Vagina (tissue), 2 donors: ENCODE data around the gene PHF14. TPM values are rescaled to one million over a fixed set of nuclear protein-coding genes. Genes with fewer than 3 reads are reported as not detected.

ENCODE experiments used
- DNase-seq, 2 donors: peaks; one replicate each; pipeline ENCODE4 v3.0.0-alpha.2; 2017; ENCODE audit errors: extremely low spot score in 2 of 2
- H3K27ac ChIP-seq: fragments of 200-600 bp; sonication (generic); one replicate; pipeline ENCODE4 v1.5.1; 2019
- H3K27me3 ChIP-seq: fragments of 200-600 bp; sonication (generic); one replicate; pipeline ENCODE4 v1.5.1; 2019
- H3K36me3 ChIP-seq, 2 donors: fragments of 200-600 bp; sonication (generic); one replicate each; pipeline ENCODE4 v1.5.1; 2017 to 2019
- H3K4me1 ChIP-seq: fragments of 200-600 bp; sonication (generic); one replicate; pipeline ENCODE4 v1.5.1; 2019
- H3K4me3 ChIP-seq, 2 donors: fragments of 200-600 bp; sonication (generic); 1 replicate in 1 of 2; 2 replicates in 1 of 2; pipeline ENCODE4 v1.5.1; 2016 to 2019
- H3K9me3 ChIP-seq: fragments of 200-600 bp; sonication (generic); one replicate; pipeline ENCODE4 v1.5.1; 2019
- POLR2A ChIP-seq, 2 donors: fragments of 450-650 bp; IDR thresholded peaks; one replicate each; pipeline ENCODE4 v1.6.1; 2017; ENCODE audit warnings: antibody characterized with exemption in 2 of 2, mild to moderate bottlenecking in 2 of 2, moderate library complexity in 2 of 2
- POLR2AphosphoS5 ChIP-seq, 2 donors: sonication (generic); formaldehyde crosslinking; IDR thresholded peaks; one replicate each; pipeline ENCODE4 v1.9.0; 2017; ENCODE audit warnings: antibody characterized with exemption in 2 of 2, mild to moderate bottlenecking in 2 of 2, low read depth in 1 of 2; ENCODE audit not compliant: insufficient read depth in 1 of 2
- intact Hi-C: fragments of 100-400 bp; cut with DNase I; formaldehyde crosslinking; loops from one replicate; pipeline ENCODE4 v1.15.1; 2023
- total RNA-seq: library from RNA; depleted of rRNA; stranded (reverse); fragments of >200 nt; gene quantifications from one replicate; pipeline ENCODE4 v1.2.3, GENCODE V29; 2016
- TF ChIP-seq, protein P1 (sequence below), 3 experiments: fragments of 450-650 bp in 2 of 3; fragments of 200-600 bp in 1 of 3; sonication (generic) in 1 of 3; IDR thresholded peaks; one replicate each; pipeline ENCODE4 v1.5.1; 2017 to 2019; ENCODE audit warnings: antibody characterized with exemption in 3 of 3, mild to moderate bottlenecking in 2 of 3, moderate library complexity in 2 of 3

Gene PHF14
- total RNA-seq, 1 donor from 2014 or later, result 43.5 TPM

DNA sequence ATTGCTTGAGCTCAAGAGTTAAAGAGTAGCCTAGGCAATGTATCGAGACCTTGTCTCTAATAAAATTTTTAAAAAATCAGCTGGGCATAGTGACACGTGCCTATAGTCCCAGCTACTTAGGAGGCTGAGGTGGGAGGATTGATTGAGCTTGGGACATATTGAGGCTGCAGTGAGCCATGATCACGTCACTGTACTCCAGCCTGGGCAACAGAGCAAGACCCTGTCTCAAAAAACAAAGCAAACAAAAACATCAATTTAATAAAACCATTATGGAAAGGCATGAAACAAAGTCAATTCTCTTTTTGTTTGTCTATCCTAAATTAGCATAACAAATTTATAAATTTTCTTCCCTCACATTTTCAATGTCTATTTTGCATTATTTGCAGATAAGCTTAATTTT lies 108.4 kb downstream of the PHF14 start:
- Histone ChIP-seq H3K36me3 (peaks cover 0 to 2% of the 10 kb centered on the region in 2 donors), H3K27me3 (no peaks in the 10 kb centered on the region), H3K9me3 (no peaks in the 10 kb centered on the region), H3K4me1 (no peaks in the 10 kb centered on the region), H3K27ac (no peak overlapping the region), H3K4me3 (no peak overlapping the region)
- intact Hi-C loops, result no loop called here
- TF ChIP-seq POLR2A (IDR thresholded peaks at IDR 0.05), result no peak
- TF ChIP-seq, protein P1, sequence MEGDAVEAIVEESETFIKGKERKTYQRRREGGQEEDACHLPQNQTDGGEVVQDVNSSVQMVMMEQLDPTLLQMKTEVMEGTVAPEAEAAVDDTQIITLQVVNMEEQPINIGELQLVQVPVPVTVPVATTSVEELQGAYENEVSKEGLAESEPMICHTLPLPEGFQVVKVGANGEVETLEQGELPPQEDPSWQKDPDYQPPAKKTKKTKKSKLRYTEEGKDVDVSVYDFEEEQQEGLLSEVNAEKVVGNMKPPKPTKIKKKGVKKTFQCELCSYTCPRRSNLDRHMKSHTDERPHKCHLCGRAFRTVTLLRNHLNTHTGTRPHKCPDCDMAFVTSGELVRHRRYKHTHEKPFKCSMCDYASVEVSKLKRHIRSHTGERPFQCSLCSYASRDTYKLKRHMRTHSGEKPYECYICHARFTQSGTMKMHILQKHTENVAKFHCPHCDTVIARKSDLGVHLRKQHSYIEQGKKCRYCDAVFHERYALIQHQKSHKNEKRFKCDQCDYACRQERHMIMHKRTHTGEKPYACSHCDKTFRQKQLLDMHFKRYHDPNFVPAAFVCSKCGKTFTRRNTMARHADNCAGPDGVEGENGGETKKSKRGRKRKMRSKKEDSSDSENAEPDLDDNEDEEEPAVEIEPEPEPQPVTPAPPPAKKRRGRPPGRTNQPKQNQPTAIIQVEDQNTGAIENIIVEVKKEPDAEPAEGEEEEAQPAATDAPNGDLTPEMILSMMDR (IDR thresholded peaks at IDR 0.05), result no peak
- no peak for TF ChIP-seq POLR2AphosphoS5 (IDR thresholded peaks at IDR 0.05; ENCODE audit: insufficient read depth in 1 of 2, low read depth in 1 of 2)
- DNase-seq, result no peak

DNA sequence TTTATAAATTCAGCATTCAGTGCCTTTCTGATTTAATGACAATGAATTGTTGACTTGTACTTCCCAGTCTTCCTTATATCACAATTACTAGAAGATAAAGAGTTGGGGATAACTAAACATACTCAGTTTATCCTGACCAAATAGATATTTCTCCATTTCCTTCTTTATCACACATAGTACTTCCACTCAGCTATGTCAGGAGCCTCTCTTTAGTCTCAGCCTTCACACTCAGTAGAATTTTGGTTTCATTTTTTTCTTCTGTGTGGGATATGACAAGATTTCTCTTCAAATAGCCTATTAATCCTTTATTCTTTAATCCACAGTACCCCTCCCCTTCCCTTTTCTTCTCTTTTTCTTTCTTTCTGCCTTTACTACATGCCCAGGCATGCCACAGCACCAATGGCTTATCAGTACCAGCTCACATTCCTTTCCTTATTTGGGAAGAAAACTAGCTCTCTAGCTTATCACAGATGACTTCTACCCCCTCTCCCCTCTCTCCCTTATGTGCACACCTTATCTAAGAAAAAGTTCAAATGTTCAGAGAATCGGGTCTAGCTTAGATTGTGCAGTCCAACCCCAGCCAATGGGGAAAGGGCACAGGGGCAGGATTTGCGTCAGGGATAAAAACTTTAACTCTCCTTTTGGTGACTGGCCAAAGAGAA lies 109.0 kb downstream of the PHF14 start:
- Histone ChIP-seq H3K27ac (no peak overlapping the region), H3K9me3 (no peaks in the 10 kb centered on the region), H3K27me3 (no peaks in the 10 kb centered on the region), H3K4me1 (no peaks in the 10 kb centered on the region), H3K36me3 (peaks cover 0 to 5% of the 10 kb centered on the region in 2 donors), H3K4me3 (no peak overlapping the region)
- DNase-seq, result no peak
- TF ChIP-seq, protein P1 (IDR thresholded peaks at IDR 0.05), result no peak
- TF ChIP-seq POLR2AphosphoS5 (IDR thresholded peaks at IDR 0.05; ENCODE audit: insufficient read depth in 1 of 2, low read depth in 1 of 2) (no peak), POLR2A (IDR thresholded peaks at IDR 0.05) (no peak)
- intact Hi-C loops, result no loop called here

DNA sequence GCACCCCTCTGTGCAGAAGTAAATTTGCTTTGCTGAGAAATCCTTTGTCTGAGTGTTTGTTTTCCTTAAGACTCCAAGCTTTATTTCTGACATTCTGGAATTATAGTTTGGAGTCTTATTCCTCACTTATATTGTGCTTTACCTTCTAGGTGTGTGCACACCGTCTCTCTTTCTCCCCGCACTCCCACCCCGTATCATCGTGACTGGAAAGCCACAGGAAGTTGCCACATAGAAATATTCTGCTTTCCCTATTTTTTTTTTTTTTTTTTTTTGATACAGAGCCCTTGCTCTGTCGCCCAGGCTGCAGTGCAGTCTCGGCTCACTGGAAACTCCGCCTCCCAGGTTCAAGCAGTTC lies 109.5 kb downstream of the PHF14 start:
- H3K27ac ChIP-seq, result no peak overlapping the region
- peaks cover 0 to 5% of the 10 kb centered on the region in 2 donors for H3K36me3 ChIP-seq
- H3K4me1 ChIP-seq, result no peaks in the 10 kb centered on the region
- no peak overlapping the region for H3K4me3 ChIP-seq
- DNase-seq, result no peak
- H3K9me3 ChIP-seq, result no peaks in the 10 kb centered on the region
- intact Hi-C loops, result no loop called here
- TF ChIP-seq POLR2A (IDR thresholded peaks at IDR 0.05) (no peak), POLR2AphosphoS5 (IDR thresholded peaks at IDR 0.05; ENCODE audit: insufficient read depth in 1 of 2, low read depth in 1 of 2) (no peak)
- TF ChIP-seq, protein P1 (IDR thresholded peaks at IDR 0.05), result no peak
- no peaks in the 10 kb centered on the region for H3K27me3 ChIP-seq

DNA sequence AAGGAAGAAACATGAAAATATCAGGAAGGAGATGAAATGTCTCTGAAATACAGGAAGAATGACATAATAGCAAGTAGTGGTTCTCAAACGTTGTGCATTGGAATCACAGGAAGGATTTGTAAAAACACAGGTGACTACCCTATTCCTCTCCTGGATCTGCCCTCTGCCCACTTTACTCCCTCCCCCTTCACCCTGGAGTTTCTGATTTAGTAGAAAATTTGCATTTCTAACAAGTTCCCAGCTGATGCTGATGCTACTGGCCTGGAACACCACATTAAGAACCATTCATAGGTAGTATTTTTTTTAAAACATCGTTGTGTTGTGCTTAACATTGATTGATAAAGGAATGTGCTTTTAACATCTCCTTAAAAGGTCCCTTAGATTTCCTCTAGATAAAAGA lies 130.9 kb downstream of the PHF14 start:
- Histone ChIP-seq H3K4me3 (no peak overlapping the region), H3K27ac (no peak overlapping the region), H3K4me1 (no peaks in the 10 kb centered on the region), H3K9me3 (no peaks in the 10 kb centered on the region), H3K36me3 (no peaks in the 10 kb centered on the region), H3K27me3 (no peaks in the 10 kb centered on the region)
- no peak for DNase-seq
- intact Hi-C loops, result no loop called here
- no peak for TF ChIP-seq POLR2A (IDR thresholded peaks at IDR 0.05)
- no peak for TF ChIP-seq POLR2AphosphoS5 (IDR thresholded peaks at IDR 0.05; ENCODE audit: insufficient read depth in 1 of 2, low read depth in 1 of 2)
- TF ChIP-seq, protein P1 (IDR thresholded peaks at IDR 0.05), result no peak

DNA sequence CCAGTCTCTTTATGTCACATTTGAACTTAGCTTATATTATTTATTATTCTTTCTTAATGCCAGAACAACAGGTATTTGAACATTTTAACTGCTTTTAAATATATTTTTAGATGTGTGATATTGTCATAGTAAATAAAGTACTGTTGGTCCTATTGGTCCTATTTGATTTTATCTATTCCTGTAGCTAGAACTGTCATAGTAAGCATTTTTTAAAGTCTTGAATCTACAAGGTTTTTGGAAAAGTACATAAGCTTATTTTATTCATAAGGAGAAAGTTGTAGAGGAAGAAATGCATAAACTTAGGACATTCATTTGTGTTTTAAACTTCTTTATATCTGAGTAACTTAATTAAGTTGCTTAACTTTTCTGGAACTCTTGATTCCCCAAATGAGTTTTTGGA lies 136.0 kb downstream of the PHF14 start:
- intact Hi-C loops, result no loop called here
- TF ChIP-seq POLR2A (IDR thresholded peaks at IDR 0.05) (no peak), POLR2AphosphoS5 (IDR thresholded peaks at IDR 0.05; ENCODE audit: insufficient read depth in 1 of 2, low read depth in 1 of 2) (no peak)
- TF ChIP-seq, protein P1 (IDR thresholded peaks at IDR 0.05), result no peak
- Histone ChIP-seq H3K4me3 (no peak overlapping the region), H3K9me3 (no peaks in the 10 kb centered on the region), H3K36me3 (no peaks in the 10 kb centered on the region), H3K27me3 (no peaks in the 10 kb centered on the region), H3K4me1 (no peaks in the 10 kb centered on the region), H3K27ac (no peak overlapping the region)
- DNase-seq, result no peak
